ENCODE data around the gene SFXN3. TPM values are rescaled to one million over a fixed set of nuclear protein-coding genes. Genes with fewer than 3 reads are reported as not detected.

Gene SFXN3
- total RNA-seq, 6 donors from 2014 or later: 59.6 to 360 (median 100) TPM

- 76 to 88% methylated on average over 3 to 4 of the region's 4 CpGs for WGBS, 2 donors
These were observed 9.8 kb upstream of the SFXN3 start for GRCh38 chr10:101021239-101021638.

GRCh38 chr10:101021692-101022251 lies 9.3 kb upstream of the SFXN3 start:
- ATAC-seq (ENCODE audit: low FRiP score in 2 of 2): peak in 1 of 2 donors; percentile 41
- Histone ChIP-seq H3K9me3 (no peaks in the 10 kb centered on the region), H3K27ac (no peak overlapping the region), H3K4me1 (peaks cover 6 to 9% (median 8%) of the 10 kb centered on the region in 4 donors), H3K36me3 (no peaks in the 10 kb centered on the region), H3K27me3 (peaks cover 0 to 5% (median 2%) of the 10 kb centered on the region in 4 donors), H3K4me3 (no peak overlapping the region)
- WGBS, 2 donors: 78 to 86% methylated on average over 11 of the region's 11 CpGs
- DNase-seq: no peak
- TF ChIP-seq EP300 (IDR thresholded peaks at IDR 0.05): no peak
- no peak for TF ChIP-seq POLR2A (IDR thresholded peaks at IDR 0.05)
- TF ChIP-seq CTCF (IDR thresholded peaks at IDR 0.05): no peak

More at GRCh38 chr10:101021239-101021638, 9.8 kb upstream of the SFXN3 start:
- DNase-seq: no peak
- no peaks in the 10 kb centered on the region for H3K36me3 ChIP-seq
- no peak overlapping the region for H3K4me3 ChIP-seq
- no peaks in the 10 kb centered on the region for H3K9me3 ChIP-seq
- H3K4me1 ChIP-seq: peaks cover 6 to 9% (median 8%) of the 10 kb centered on the region in 4 donors
- peaks cover 0 to 5% (median 2%) of the 10 kb centered on the region in 4 donors for H3K27me3 ChIP-seq
- H3K27ac ChIP-seq: no peak overlapping the region
- no peak for ATAC-seq (ENCODE audit: low FRiP score in 2 of 2)
- TF ChIP-seq EP300 (IDR thresholded peaks at IDR 0.05) (no peak), POLR2AphosphoS5 (IDR thresholded peaks at IDR 0.05) (no peak)

DNA sequence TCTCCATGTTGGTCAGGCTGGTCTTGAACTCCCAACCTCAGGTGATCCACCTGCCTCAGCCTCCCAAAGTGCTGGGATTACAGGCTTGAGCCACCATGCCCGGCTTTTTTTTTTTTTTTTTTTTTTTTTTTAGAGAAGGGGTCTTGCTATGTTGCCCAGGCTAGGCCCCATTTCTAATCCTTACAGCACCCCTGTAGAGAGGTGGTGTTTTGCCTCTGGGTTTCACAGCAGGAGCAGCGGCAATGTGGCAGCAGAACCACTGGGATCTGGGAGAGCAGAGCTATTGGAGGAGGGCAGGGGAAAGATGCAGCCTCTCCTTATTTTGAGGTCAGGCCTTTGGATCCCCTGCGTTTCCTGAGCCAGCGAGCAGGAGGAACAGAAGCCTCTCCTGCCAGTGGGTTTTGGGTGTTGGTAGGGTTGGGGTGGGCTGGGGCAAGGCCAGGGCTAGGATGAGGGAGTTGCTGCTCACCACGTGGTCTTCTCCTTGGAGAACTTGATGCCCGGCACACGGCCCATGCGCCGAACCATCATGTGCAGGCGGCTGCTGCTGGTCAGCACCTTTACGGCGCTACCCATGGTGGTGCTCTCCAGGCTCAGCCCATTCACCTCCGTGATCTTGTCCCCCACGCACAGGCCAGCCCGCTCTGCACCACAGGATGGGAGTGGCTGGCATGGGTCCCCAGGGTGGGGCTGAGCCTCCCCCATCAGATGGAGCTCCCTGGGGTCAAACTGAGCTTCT lies 7.9 kb upstream of the SFXN3 start:
- no peak for ATAC-seq (ENCODE audit: low FRiP score in 2 of 2)
- H3K4me1 ChIP-seq: peaks cover 6 to 9% (median 8%) of the 10 kb centered on the region in 4 donors
- H3K27ac ChIP-seq: no peak overlapping the region
- H3K36me3 ChIP-seq: no peaks in the 10 kb centered on the region
- H3K9me3 ChIP-seq: no peaks in the 10 kb centered on the region
- peaks cover 0 to 5% (median 0%) of the 10 kb centered on the region in 4 donors for H3K27me3 ChIP-seq
- no peak overlapping the region for H3K4me3 ChIP-seq
- no peak for TF ChIP-seq EP300 (IDR thresholded peaks at IDR 0.05)
- TF ChIP-seq CTCF (IDR thresholded peaks at IDR 0.05): no peak
- no peak for TF ChIP-seq POLR2A (IDR thresholded peaks at IDR 0.05)
- TF ChIP-seq POLR2AphosphoS5 (IDR thresholded peaks at IDR 0.05): no peak
- DNase-seq: peak in 1 of 2 donors; percentile 65
- WGBS, 2 donors: 94 to 96% methylated on average over 13 to 15 of the region's 15 CpGs

GRCh38 chr10:101027106-101027720 lies 3.8 kb upstream of the SFXN3 start:
- Histone ChIP-seq H3K4me3 (no peak overlapping the region), H3K27ac (no peak overlapping the region), H3K4me1 (peaks cover 6 to 12% (median 8%) of the 10 kb centered on the region in 4 donors), H3K36me3 (no peaks in the 10 kb centered on the region), H3K27me3 (no peaks in the 10 kb centered on the region), H3K9me3 (no peaks in the 10 kb centered on the region)
- ATAC-seq (ENCODE audit: low FRiP score in 2 of 2) (no peak), DNase-seq (no peak)
- WGBS, 2 donors: 72 to 76% methylated on average over 9 to 10 of the region's 10 CpGs
- no peak for TF ChIP-seq POLR2A (IDR thresholded peaks at IDR 0.05)
- no peak for TF ChIP-seq CTCF (IDR thresholded peaks at IDR 0.05)
- TF ChIP-seq EP300 (IDR thresholded peaks at IDR 0.05): no peak
- no peak for TF ChIP-seq POLR2AphosphoS5 (IDR thresholded peaks at IDR 0.05)

Data from upper lobe of left lung (tissue), 6 donors.